GM21528 (cell line): ENCODE measurements around the gene SRP68.
"Not testable (repeated sequence)": the region's sequence is repeated elsewhere in the genome, so short reads cannot be mapped to it uniquely, and the experiment has no call there.

Experiments used
- ATAC-seq: cut with Tn5 transposase; IDR thresholded peaks from one replicate; pipeline ENCODE4 v1.9.1; 2021; ENCODE audit warnings: mild to moderate bottlenecking, moderate library complexity; ENCODE audit not compliant: unreplicated experiment, low FRiP score

The SRP68 gene

DNA sequence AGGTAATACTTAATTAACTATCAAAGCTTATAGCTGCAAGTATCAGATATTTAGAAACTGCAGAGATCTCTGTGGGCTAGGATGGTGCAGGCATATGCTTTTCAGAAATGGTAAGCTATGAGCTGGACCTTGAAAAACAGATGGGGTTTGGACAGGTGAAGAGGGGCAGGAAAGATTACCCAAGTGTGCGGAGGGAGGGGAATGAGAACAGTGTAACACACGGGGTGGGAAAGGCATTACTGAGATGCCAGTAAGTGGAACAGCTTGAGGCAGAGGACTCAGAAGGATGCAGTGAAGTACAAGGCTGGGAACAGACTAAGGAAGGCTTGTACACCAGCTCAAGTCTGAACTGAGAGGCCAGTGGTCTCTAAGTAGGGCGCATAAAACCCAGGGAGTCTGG is 23.1 kb downstream of the SRP68 start:
- ATAC-seq: no peak

DNA sequence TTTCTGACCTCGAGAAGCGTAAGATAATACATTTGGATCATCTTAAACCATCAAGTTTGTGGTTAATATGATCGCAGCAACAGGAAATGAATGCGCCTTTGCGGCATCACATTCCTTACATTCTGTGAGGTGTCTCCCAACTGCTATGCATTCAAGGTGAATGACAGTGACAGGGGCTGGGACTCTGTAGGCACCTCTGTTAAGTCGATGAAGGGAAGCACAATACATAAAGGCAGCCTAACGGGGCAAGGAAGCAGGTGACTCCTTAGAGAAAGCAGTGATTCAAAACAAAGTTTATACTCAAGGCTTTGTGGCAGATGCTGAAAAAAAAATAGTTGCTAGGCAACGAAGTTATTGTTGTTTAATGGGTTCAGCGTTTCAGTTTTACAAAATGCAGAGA is 23.6 kb downstream of the SRP68 start:
- ATAC-seq: no peak

DNA sequence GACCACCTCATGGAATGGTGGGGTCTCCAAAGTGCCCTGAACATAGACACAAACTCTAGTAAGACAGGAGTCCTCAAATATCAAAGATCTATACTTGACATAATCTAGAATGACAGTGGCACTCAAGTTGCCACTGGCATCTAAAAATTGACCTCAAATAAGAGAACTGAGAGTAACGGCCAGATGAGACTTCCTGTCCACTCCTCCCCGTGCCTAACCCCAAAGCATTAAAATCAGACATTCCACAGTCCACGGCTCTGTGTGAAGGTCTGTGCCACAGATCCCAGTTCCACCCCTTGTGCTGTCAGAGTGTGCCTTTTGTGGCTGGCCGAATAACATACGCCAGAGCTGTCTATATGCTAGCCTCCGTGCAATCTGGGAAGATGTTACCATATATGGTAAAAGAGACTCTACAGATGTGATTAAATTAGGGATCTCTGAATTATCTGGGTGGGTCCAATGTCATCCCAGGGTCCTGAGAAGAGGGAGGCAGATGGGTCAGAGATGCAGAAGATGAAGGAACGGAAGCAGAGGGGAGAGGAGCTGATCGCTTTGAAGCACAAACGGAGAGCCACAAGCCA is 24.2 kb downstream of the SRP68 start:
- ATAC-seq: no peak

DNA sequence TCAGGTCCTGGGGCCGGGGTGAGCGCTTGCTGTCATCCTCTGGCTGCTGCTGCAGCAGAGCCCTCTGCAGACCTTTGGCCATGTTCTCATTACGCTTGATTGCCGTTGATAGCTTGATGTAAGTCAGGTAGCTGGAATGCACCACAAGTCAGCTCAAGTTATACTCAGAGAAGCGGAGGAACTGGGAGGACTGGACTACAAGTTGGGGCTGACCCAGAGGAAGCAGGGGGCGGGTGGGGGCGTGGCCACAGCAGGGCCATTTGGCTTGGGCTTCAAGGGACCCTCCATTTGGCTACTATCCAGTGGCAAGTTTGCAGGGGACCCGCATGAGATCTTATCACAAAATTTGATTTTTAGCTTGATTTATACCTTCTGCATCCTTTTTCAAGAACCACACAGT is 26.3 kb downstream of the SRP68 start:
- no peak for ATAC-seq

DNA sequence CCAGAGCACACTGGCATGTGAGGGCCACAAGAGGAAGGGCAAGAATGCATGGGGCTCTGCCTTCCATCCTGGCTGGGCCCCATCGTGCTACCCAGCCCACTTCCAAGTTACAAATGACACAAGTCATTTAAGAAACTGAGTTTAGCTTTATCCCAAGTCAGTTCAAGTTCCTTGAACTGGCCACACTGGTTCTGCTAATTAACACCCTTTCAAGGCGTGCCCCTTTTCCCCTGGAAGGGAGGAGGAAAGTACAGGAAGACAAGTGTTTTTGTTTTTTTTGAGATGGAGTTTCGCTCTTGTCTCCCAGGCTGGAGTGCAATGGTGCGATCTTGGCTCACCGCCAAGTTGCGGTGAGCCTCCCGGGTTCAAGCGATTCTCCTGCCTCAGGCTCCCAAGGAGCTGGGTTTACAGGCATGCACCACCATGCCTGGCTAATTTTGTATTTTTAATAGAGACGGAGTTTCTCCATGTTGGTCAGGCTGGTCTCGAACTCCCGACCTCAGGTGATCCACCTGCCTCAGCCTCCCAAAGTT is 27.8 kb downstream of the SRP68 start:
- not testable (repeated sequence) for ATAC-seq

DNA sequence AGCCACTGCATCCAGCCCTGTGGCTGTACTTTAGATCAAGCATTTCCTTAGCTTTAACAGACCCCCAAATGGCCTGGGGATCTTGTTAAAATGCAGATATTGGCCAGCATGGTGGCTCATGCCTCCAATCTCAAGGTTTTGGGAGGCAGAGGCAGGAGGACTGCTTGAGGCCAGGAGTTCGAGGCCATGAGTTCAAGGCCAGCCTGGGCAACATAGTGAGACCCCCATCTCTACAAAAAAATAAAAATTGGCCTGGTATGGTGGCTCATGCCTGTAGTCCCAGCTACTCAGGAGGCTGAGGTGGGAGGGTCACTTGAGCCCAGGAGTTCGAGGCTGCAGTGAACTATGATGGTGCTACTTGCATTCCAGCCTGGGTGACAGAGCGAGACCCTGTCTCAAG is 29.4 kb downstream of the SRP68 start:
- not testable (repeated sequence) for ATAC-seq

DNA sequence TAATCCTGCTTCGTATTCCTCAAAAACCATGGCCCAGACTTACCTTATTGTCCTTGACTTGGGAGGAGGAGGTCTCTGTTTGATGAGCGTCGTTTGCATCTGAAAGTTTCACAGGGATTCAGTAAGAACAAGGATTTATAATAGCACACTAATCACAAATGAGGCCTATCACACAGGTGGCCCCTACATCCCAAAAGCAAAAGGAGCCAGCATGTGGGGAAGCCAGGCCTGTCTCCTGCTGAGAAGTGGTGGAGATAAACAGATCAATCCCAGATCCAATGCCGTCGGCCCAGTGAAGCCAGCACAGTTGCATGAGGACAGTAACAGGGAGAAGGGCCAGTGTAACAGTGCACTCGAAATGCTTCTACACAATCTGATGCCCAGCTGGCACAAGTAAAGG is 31.9 kb downstream of the SRP68 start:
- no peak for ATAC-seq

DNA sequence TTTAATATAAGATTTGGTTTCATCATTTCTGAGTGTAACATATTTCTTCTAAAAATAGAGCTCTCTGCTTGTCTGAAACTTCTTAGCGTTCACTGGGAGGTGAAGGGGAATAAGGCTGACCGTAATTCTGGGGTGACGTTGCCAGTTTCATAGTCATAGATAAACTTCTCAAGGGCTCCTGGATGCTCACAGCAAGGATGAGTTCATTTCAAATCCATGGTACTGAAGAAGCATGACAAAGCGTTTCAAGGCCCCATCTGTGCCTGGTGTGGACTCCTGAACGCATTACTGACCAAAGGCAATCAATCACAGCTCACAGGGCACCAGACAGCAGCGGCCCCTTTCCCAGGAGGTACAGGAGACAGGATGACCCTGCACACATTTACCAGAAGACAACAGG is 33.2 kb downstream of the SRP68 start:
- ATAC-seq: no peak

DNA sequence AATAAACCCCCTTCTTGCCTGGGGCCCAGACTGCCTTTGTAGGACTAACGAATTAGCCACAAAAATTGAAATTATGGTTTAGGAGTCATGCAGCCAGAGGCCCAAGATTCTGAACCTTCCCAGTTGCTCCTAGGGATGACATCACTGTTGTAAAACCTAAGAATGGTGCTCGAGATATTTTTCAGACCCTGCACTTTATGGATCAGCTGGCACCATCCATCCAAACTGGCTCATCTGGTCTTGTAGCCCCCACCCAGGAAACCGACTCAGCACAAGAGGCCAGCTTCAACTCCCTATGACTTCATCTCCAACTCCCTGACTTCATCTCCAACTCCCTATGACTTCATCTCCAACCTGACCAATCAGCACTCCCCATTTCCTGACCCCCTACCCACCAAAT is 34.3 kb downstream of the SRP68 start:
- ATAC-seq: no peak

DNA sequence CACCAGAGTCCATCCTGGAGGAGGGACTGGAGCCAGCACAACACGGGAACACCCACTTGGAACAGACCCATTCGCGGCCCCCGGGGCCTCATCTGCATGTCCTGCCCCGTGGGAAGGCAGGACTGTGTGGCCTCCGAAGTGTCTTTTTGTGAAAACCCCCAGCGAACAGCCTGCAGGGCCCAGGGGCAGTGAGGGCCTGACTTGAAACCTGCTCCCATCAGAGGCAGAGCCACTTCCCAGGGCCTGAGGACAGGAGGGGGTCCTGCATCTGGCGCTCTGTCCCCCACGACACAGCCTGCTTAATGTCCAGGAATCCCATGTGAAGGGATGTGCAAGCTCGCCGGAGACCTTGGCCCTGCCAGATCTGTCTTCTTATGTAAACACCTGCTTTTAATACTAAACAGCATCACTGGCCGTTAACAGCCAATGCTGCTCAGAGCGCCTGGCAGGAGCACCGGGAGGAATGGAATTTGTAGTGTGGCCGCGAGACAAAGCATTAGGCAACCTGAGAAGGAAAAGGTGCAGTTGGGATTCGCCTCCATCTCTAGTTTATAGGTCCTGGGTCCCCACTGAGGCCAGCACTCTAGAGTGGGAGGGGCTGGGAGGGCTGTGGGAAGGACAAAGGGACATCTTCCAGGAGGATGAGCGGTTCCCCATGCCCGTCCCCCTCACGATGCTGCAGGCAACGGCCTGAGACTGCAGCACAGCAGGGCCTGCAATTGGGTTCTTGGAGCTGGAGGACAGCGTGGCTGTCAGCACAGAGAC is 35.6 kb downstream of the SRP68 start:
- no peak for ATAC-seq

DNA sequence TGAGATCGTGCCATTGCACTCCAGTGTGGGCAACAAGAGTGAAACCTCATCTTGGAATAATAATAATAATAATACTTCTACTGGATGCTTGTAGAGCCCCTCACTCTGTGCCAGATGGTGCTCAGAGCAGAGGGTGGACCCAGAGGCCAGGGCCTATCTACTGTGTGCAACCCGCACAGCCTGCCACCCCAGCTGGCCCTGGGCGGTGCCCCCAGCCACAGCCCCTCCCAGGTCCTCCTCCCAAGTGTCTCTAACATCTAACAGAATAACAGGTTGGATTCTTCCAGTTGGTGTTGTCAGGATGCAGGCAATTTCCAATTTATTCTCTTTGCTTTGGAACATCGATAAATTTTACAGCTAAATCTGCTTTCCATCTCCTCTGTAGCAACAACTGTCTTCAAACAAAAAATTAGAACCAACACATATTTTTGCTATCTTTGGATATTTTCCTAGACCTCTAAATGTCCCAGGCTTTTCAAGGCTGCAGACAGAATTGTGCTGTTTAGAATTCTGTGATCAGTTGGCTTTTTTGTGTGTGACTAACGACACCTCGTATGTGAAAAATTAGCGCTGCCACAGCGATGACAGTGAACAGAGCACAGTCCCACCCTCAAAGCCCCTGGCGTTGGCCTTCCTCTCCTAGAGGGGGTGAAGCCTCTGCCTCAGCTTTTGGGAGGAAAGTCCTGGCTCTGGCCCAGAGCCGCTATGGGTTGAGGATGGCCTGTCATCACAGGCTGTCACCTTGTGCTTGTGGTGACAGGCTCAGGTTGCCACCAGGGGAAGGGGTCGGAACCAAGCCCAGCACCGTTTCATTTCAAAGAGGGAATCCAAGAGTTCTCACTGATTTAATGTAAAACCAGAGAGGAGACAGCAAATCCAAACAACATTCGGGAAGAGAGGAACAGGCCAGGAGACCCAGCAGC is 37.6 kb downstream of the SRP68 start:
- ATAC-seq: no peak

DNA sequence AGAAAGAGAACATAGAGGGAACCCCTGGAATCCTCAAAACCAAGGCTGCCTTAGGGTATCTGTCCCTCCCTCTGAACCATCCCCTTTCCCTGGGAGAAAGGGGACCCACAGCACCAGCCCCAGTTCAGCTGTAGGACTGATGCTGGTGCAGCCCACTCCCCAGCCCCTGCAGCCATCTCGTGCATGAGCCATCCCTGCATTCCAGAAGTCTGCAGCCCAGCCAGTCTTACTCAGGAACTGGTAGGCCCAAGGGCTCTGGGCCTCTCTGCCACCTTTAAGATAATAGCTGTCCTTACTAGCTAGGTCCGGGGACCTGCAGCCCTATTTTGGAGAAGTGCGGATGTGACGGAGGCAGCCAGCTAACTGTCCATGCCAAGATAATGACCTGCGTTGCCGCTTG is 39.2 kb downstream of the SRP68 start:
- ATAC-seq: no peak

DNA sequence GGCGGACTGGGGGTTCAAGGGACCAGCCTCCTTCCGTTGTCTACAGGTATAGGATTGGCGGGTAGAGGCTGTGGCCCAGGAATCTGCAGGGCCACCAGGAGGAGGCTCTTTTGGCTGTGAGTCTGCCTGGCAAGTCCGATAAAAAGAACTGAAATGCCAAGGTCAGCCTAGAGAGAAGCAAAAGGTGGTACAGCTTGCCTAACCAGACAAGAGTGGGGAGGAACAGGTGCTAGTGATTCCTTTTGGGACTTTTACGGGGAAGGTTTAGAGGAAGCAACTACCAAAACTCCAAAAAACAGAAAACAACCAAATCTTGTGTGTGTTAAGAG is 39.6 kb downstream of the SRP68 start:
- ATAC-seq: no peak

DNA sequence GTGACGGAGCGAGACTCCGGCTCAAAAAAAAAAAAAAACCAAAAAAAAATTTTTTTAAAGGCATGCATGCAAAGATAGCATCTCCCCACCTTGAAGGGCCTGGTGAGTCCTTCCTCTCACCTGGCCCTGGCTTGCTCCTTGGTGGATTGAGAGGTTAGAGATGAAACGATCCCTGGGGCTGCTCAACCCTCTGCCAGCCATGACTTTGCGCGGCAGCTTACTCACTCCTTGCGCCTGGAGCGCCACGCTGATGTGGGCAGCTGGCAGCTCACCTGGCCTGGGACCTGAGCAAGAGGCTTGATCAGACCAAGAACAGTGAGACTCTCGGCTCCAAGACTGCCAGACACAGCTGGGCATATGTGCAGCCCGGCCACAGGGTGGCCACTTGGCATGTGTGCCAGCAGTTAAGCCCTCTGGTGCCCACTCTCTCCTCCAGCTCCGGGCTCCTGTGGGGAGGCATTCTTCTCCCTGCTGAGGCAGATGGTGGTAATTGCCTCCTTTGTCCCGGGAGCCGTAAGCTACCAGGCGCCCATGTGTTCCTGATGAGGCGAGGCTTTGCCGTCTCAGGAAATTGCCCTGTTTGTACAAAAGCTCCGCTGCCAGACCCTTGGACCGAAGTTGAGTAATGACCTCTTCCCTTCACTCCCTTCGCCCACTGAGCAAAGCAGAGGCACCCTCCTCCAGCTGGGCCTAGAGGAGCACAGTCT is 40.1 kb downstream of the SRP68 start:
- no peak for ATAC-seq

DNA sequence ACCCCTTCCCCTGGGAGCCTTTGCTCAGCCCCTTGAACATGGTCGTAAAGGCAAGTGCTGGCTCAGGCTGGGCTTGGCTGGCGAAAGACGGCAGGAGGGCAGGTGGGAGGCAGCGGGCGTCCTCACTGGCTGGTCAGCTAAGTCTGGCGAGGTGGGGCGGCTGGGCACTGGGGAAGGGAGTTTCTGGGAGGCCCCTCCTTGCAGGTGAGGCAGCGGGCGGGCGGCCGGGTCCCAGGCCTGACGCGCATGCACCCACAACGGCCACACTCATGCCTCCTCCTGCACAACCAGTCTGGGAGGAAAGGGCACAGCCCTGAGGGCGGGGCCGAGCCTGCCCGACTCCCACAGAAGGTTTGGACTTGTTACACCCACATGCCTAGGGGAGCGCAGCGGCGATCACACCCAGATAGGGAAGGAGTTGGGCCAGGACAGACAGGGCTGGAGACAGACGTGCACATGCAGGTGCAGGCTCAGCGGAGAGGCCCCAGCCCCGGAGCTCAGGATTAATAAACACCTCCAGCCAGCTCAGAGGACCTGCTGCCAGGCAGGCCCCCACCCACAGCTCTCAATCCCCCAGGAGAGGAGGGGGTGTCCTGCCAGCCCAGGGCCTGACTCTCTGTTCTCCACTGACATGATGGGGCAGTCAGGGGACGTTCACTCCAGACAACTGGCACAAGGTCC is 45.0 kb downstream of the SRP68 start, which contains the start of gene EVPL:
EVPL (minus strand) TSS at position 148 of the 681 bp plus-strand sequence; CDS start at position 40, 108 bp downstream.
- ATAC-seq: no peak

DNA sequence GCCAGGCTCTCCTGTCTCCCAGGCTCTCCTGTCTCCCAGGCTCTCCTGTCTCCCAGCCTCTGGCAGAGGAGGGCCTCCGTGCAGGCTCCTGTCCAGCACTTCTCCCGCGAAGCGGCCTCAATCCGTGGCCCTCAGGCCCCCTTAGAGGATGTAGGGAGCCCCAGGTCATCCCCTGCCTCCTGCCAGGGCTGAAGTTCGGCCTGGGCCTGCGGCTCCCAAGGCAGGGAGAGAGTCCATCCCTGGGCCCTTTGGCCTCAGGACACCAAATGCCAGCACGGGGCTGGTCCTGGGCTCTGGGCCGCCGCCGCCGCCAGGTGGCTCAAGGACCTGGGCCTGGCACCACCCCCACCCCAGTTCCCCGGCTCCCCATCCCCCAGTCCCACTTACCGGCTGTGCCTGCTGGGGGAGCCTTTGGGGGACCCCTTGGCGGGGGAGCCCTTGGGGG is 45.6 kb downstream of the SRP68 start:
- ATAC-seq: no peak

DNA sequence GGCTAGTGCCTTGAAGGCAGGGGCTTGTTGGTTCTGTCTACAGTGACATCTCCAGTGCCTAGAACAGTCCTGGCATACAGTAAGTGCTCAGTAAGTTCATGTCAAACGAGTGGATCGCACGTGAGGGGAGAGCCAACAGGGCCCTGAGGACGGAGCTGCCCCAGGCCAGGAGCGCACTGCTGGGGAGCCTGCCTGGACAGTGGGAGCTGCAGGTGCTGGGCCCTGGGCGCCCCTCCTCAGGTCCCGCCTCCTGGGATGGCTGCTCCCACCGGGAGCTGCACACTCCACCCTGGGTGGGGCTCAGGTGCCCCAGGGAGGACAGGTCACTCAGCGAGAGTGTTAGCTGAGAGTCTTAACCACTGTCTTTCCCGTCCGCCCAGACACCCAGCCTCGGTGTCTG is 47.0 kb downstream of the SRP68 start:
- no peak for ATAC-seq

DNA sequence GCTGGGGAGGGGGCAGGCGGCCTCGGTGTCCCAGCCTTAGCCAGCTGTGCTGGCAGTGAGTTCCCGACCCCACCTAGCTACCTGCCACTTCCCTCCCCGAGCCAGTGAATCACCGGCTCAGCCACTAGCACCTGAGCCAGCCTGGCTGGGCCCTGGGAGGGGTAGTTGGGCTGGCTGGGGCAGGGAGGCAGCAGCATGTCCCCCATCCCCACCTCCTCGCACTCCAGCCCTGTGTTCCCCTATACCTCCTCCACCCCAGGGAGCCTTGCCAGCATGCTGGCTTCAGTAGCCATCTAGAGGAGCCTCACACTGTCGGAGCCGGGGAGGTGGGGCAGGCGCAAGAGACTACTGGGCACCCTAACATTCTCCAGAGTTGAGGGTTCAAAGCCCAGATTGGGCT is 48.0 kb downstream of the SRP68 start:
- ATAC-seq: no peak

DNA sequence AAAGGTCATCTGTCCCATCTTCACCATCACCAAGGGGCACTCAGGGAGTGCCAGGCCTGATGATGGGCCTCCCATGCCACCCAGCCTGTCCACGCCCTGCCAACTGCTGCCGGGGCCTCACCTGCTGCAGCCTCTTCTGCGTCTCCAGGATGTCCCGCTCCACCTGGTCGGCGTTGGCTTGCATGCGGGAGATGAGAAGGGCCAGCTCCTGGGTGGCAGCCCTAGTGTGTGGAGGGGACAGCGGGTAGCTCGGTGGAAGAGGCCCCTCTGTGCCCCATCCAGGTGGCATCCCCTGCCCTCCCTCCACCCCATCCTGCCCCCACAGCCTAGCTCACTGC is 48.4 kb downstream of the SRP68 start:
- no peak for ATAC-seq
